ENCODE results near the gene NOS1AP.
"Not testable (repeated sequence)": the region's sequence is repeated elsewhere in the genome, so short reads cannot be mapped to it uniquely, and the experiment has no call there.

Gene NOS1AP

GRCh38 chr1:162416909-162417308 lies 347.4 kb downstream of the NOS1AP start:
- no peak overlapping the region for H4K91ac ChIP-seq (ENCODE audit: low read length)
- no peak overlapping the region for H2BK12ac ChIP-seq (ENCODE audit: low read length in 2 of 2)
- no peak overlapping the region for H2AFZ ChIP-seq (ENCODE audit: low read depth, low read length)
- no peak overlapping the region for H3K18ac ChIP-seq (ENCODE audit: low read depth in 1 of 2, low read length in 2 of 2)
- 89% methylated on average over 2 of the region's 2 CpGs for WGBS
- peaks cover 7% of the 10 kb centered on the region for H3K9me3 ChIP-seq (ENCODE audit: control insufficient read depth, low read length)
- no peak overlapping the region for H3K14ac ChIP-seq (ENCODE audit: low read length in 2 of 2)
- no peak overlapping the region for H3K4me3 ChIP-seq (ENCODE audit: insufficient read depth in 1 of 2, low read depth in 1 of 2, low read length in 2 of 2)
- H3K4ac ChIP-seq (ENCODE audit: low read depth in 1 of 2, low read length in 2 of 2), result no peak overlapping the region
- H3K4me1 ChIP-seq (ENCODE audit: control insufficient read depth, insufficient read depth, low read depth, low read length), result no peaks in the 10 kb centered on the region
- H2BK15ac ChIP-seq (ENCODE audit: low read depth, poor library complexity, severe bottlenecking), result no peak overlapping the region
- no peak overlapping the region for H3K4me2 ChIP-seq (ENCODE audit: low read length, poor library complexity, severe bottlenecking)
- H3K23ac ChIP-seq (ENCODE audit: low read length in 2 of 2), result no peak overlapping the region
- no peak overlapping the region for H2BK120ac ChIP-seq (ENCODE audit: low read depth, low read length)
- H3K27ac ChIP-seq (ENCODE audit: low read length, poor library complexity, severe bottlenecking), result no peak overlapping the region
- H3K27me3 ChIP-seq (ENCODE audit: control insufficient read depth in 1 of 2, insufficient read depth in 1 of 2, low read length in 2 of 2), result no peaks in the 10 kb centered on the region
- H4K8ac ChIP-seq (ENCODE audit: low read length), result no peak overlapping the region
- no peak overlapping the region for H2AK5ac ChIP-seq (ENCODE audit: low read length, severe bottlenecking)
- DNase-seq, result no peak
- H3K79me1 ChIP-seq (replicated peaks; ENCODE audit: low read length, poor library complexity, severe bottlenecking), result no peaks in the 10 kb centered on the region
- H3K36me3 ChIP-seq (ENCODE audit: control insufficient read depth in 1 of 2, insufficient read depth in 2 of 2, low read depth in 1 of 2, low read length in 2 of 2), result no peaks in the 10 kb centered on the region
- no peak overlapping the region for H2BK5ac ChIP-seq (ENCODE audit: low read depth, low read length, poor library complexity, severe bottlenecking)
- no peak overlapping the region for H3K9ac ChIP-seq (ENCODE audit: low read length)

- Histone ChIP-seq H3K9ac (ENCODE audit: low read length) (no peak overlapping the region), H2BK12ac (ENCODE audit: low read length in 2 of 2) (no peak overlapping the region), H3K9me3 (ENCODE audit: control insufficient read depth, low read length) (peaks cover 7% of the 10 kb centered on the region), H3K4me3 (ENCODE audit: insufficient read depth in 1 of 2, low read depth in 1 of 2, low read length in 2 of 2) (no peak overlapping the region), H3K79me1 (replicated peaks; ENCODE audit: low read length, poor library complexity, severe bottlenecking) (no peaks in the 10 kb centered on the region), H2AFZ (ENCODE audit: low read depth, low read length) (no peak overlapping the region), H2BK120ac (ENCODE audit: low read depth, low read length) (no peak overlapping the region), H4K91ac (ENCODE audit: low read length) (no peak overlapping the region), H3K27ac (ENCODE audit: low read length, poor library complexity, severe bottlenecking) (no peak overlapping the region), H4K8ac (ENCODE audit: low read length) (no peak overlapping the region), H3K4ac (ENCODE audit: low read depth in 1 of 2, low read length in 2 of 2) (no peak overlapping the region), H2AK5ac (ENCODE audit: low read length, severe bottlenecking) (no peak overlapping the region), H3K27me3 (ENCODE audit: control insufficient read depth in 1 of 2, insufficient read depth in 1 of 2, low read length in 2 of 2) (no peaks in the 10 kb centered on the region), H3K36me3 (ENCODE audit: control insufficient read depth in 1 of 2, insufficient read depth in 2 of 2, low read depth in 1 of 2, low read length in 2 of 2) (no peaks in the 10 kb centered on the region), H2BK5ac (ENCODE audit: low read depth, low read length, poor library complexity, severe bottlenecking) (no peak overlapping the region), H3K23ac (ENCODE audit: low read length in 2 of 2) (no peak overlapping the region), H3K4me2 (ENCODE audit: low read length, poor library complexity, severe bottlenecking) (no peak overlapping the region), H3K14ac (ENCODE audit: low read length in 2 of 2) (no peak overlapping the region), H3K4me1 (ENCODE audit: control insufficient read depth, insufficient read depth, low read depth, low read length) (no peaks in the 10 kb centered on the region), H2BK15ac (ENCODE audit: low read depth, poor library complexity, severe bottlenecking) (no peak overlapping the region), H3K18ac (ENCODE audit: low read depth in 1 of 2, low read length in 2 of 2) (no peak overlapping the region)
- DNase-seq, result no peak
- WGBS, result over 99% methylated on average over 6 of the region's 7 CpGs
Observed at GRCh38 chr1:162417650-162418049, 348.2 kb downstream of the NOS1AP start.

- 73% methylated on average over 5 of the region's 7 CpGs for WGBS
- DNase-seq; H3K27me3 ChIP-seq (ENCODE audit: control insufficient read depth in 1 of 2, insufficient read depth in 1 of 2, low read length in 2 of 2); H3K4me2 ChIP-seq (ENCODE audit: low read length, poor library complexity, severe bottlenecking); H2BK5ac ChIP-seq (ENCODE audit: low read depth, low read length, poor library complexity, severe bottlenecking); H3K9ac ChIP-seq (ENCODE audit: low read length); H3K4me3 ChIP-seq (ENCODE audit: insufficient read depth in 1 of 2, low read depth in 1 of 2, low read length in 2 of 2); H2BK120ac ChIP-seq (ENCODE audit: low read depth, low read length); H4K91ac ChIP-seq (ENCODE audit: low read length); H3K36me3 ChIP-seq (ENCODE audit: control insufficient read depth in 1 of 2, insufficient read depth in 2 of 2, low read depth in 1 of 2, low read length in 2 of 2); H3K18ac ChIP-seq (ENCODE audit: low read depth in 1 of 2, low read length in 2 of 2); H2AK5ac ChIP-seq (ENCODE audit: low read length, severe bottlenecking); H3K27ac ChIP-seq (ENCODE audit: low read length, poor library complexity, severe bottlenecking); H2BK15ac ChIP-seq (ENCODE audit: low read depth, poor library complexity, severe bottlenecking); H3K9me3 ChIP-seq (ENCODE audit: control insufficient read depth, low read length); H3K23ac ChIP-seq (ENCODE audit: low read length in 2 of 2); H2BK12ac ChIP-seq (ENCODE audit: low read length in 2 of 2); H3K79me1 ChIP-seq (replicated peaks; ENCODE audit: low read length, poor library complexity, severe bottlenecking); H3K4me1 ChIP-seq (ENCODE audit: control insufficient read depth, insufficient read depth, low read depth, low read length); H3K14ac ChIP-seq (ENCODE audit: low read length in 2 of 2); H3K4ac ChIP-seq (ENCODE audit: low read depth in 1 of 2, low read length in 2 of 2); H2AFZ ChIP-seq (ENCODE audit: low read depth, low read length); H4K8ac ChIP-seq (ENCODE audit: low read length): not testable (repeated sequence)
Observed at GRCh38 chr1:162418584-162418983, 349.1 kb downstream of the NOS1AP start.

GRCh38 chr1:162419450-162419931 lies 350.0 kb downstream of the NOS1AP start:
- H3K27me3 ChIP-seq (ENCODE audit: control insufficient read depth in 1 of 2, insufficient read depth in 1 of 2, low read length in 2 of 2); H3K79me1 ChIP-seq (replicated peaks; ENCODE audit: low read length, poor library complexity, severe bottlenecking); H3K4me2 ChIP-seq (ENCODE audit: low read length, poor library complexity, severe bottlenecking); H2AFZ ChIP-seq (ENCODE audit: low read depth, low read length); H3K9me3 ChIP-seq (ENCODE audit: control insufficient read depth, low read length); H3K4me3 ChIP-seq (ENCODE audit: insufficient read depth in 1 of 2, low read depth in 1 of 2, low read length in 2 of 2); H2BK12ac ChIP-seq (ENCODE audit: low read length in 2 of 2); H2BK5ac ChIP-seq (ENCODE audit: low read depth, low read length, poor library complexity, severe bottlenecking); DNase-seq; H3K18ac ChIP-seq (ENCODE audit: low read depth in 1 of 2, low read length in 2 of 2); H3K4ac ChIP-seq (ENCODE audit: low read depth in 1 of 2, low read length in 2 of 2); H3K27ac ChIP-seq (ENCODE audit: low read length, poor library complexity, severe bottlenecking); H3K14ac ChIP-seq (ENCODE audit: low read length in 2 of 2); H4K8ac ChIP-seq (ENCODE audit: low read length); H2BK120ac ChIP-seq (ENCODE audit: low read depth, low read length); H2BK15ac ChIP-seq (ENCODE audit: low read depth, poor library complexity, severe bottlenecking); H4K91ac ChIP-seq (ENCODE audit: low read length); H3K36me3 ChIP-seq (ENCODE audit: control insufficient read depth in 1 of 2, insufficient read depth in 2 of 2, low read depth in 1 of 2, low read length in 2 of 2); H2AK5ac ChIP-seq (ENCODE audit: low read length, severe bottlenecking); H3K4me1 ChIP-seq (ENCODE audit: control insufficient read depth, insufficient read depth, low read depth, low read length); H3K9ac ChIP-seq (ENCODE audit: low read length); H3K23ac ChIP-seq (ENCODE audit: low read length in 2 of 2): not testable (repeated sequence)
- WGBS, result 78% methylated on average over 9 of the region's 9 CpGs
